HG03175 (cell line): ENCODE measurements around the gene TPRG1L.
"Not testable (repeated sequence)": the region's sequence is repeated elsewhere in the genome, so short reads cannot be mapped to it uniquely, and the experiment has no call there.

ENCODE experiments used
- ATAC-seq: cut with Tn5 transposase; IDR thresholded peaks from one replicate; pipeline ENCODE4 v1.9.1; 2021; ENCODE audit warnings: mild to moderate bottlenecking, moderate library complexity; ENCODE audit not compliant: unreplicated experiment

TPRG1L gene

GRCh38 chr1:3624200-3625136 lies at the start of gene TPRG1L:
Gene TPRG1L, plus strand, starts transcription at chr1:3625015. Its CDS starts 58 bp downstream, at chr1:3625073.
- peak; percentile 95 for ATAC-seq

- not testable (repeated sequence) for ATAC-seq
Measured at GRCh38 chr1:3575515-3575914, 49.3 kb upstream of the TPRG1L start.

GRCh38 chr1:3575993-3576392 lies 48.8 kb upstream of the TPRG1L start:
- no peak for ATAC-seq

DNA sequence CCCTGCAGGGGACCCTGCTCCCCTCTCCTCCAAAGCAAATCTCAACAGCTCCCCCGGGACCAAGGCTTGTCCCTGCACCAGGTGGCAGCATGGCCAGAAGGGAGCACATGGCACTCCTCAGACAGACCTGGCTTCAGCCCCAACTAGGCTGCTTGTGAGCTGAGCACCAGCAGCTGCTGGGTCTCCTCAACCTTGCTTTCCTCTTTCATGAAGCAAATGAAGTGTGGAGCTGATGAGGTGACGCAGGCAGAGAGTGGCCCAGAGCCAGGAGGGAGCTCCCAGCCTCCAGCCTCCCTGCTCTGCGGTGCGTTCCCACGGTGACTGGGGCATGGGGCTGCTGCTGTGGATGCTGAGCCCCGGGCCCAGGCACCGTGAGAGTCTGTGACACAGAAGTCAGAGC lies 47.5 kb upstream of the TPRG1L start:
- ATAC-seq = no peak

GRCh38 chr1:3577711-3578432 lies 46.9 kb upstream of the TPRG1L start:
- no peak for ATAC-seq

DNA sequence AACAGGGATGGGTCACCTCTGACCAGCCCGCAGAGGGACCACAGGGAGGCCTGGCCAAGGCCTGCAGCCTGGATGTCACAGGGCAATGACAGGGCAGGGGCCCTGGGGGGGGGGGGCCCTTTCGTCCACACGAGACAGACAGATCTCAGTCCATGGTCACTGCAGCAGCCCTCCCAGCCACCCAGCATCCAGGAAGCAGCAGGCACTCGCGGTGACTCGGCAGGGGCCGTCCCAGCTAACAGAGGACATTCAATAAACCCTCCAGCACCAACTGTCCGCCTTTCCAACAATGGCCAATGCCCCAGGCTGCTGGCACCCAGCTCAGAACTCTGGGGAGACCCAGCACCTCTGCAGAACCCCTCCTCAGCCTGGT lies 46.4 kb upstream of the TPRG1L start:
- ATAC-seq = no peak

DNA sequence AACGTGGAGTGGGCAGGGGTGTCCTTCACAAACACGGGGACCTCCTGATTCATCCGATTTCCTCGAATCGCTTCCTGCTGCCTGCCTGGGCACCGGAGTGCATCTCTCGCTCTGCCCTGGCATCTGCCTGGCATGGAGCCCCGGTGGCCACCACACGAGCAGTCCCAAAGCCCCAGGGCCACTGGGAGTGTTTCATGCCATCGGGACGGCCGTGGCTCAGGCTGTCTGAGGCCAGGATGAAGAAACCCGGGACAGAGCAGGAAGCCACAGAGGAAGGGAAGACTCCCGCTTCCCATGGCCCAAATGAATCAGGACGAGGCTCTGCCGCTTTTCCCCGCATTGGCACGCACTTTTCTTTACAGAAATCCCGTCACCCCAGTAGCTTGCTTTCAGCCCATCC lies 45.9 kb upstream of the TPRG1L start:
- ATAC-seq = no peak

- ATAC-seq = no peak
Measured at GRCh38 chr1:3579626-3580025, 45.2 kb upstream of the TPRG1L start.

DNA sequence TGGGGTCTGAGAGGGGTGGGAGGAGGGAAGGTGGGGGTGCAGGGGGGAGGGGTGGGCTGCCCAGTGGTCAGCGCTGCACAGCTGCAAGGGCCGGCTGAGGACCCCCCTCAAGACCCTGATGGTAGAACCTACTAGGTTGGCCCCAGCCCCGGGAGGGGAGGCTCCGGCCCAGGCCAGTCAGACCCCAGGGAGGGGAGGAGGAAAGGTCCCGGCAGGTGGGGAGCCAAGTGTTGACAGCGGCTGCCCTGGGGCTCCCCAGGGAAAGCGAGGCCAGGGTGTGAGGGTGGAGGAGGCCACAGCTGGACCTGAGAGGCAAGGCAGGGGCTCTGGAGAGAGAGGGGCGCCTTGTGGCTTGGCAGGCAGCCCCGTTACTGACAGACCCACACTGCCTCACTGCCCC lies 44.6 kb upstream of the TPRG1L start:
- no peak for ATAC-seq

GRCh38 chr1:3581296-3582036 lies 43.3 kb upstream of the TPRG1L start:
- no peak for ATAC-seq

DNA sequence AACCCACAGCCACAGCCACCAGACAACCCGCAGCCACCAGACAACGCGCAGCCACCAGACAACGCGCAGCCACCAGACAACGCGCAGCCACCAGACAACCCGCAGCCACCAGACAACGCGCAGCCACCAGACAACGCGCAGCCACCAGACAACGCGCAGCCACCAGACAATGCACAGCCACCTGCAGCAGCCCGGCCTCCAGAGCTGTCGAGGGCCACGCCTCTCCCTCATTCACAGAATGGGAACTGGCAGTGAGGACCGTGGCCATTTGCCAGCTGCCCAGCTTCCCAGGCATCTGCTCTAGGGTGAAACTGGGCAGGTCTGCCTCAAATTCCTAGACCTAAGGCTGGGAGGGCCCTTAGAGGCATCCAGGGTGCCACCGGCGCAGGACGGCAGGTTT lies 41.1 kb upstream of the TPRG1L start:
- ATAC-seq = not testable (repeated sequence)

GRCh38 chr1:3584915-3585314 lies 39.9 kb upstream of the TPRG1L start:
- no peak for ATAC-seq

GRCh38 chr1:3585353-3585868 lies 39.4 kb upstream of the TPRG1L start:
- not testable (repeated sequence) for ATAC-seq

DNA sequence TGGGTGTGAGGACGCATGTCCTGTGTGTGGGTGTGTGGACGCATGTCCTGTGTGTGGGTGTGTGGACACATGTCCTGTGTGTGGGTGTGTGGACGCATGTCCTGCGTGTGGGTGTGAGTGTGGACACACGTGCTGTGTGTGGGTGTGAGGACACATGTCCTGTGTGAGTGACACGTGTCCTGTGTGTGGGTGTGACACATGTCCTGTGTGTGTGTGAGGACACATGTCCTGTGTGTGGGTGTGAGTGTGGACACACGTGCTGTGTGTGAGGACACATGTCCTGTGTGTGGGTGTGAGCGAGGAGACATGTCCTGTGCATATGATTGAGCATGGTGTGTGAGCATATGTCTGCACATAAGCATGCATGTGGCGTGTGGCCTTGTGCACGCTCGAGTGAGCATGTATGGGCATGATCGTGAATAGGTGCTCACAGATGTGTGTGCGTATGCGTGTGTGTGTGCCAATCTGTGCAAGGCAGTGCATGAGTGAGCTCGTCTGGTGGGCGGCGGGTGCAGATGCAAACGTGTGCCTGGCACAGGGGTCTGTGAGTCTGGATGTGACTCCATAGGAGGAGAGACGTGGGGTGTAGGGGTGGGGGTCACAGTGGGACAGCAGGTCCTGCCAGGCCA lies 38.8 kb upstream of the TPRG1L start:
- no peak for ATAC-seq

DNA sequence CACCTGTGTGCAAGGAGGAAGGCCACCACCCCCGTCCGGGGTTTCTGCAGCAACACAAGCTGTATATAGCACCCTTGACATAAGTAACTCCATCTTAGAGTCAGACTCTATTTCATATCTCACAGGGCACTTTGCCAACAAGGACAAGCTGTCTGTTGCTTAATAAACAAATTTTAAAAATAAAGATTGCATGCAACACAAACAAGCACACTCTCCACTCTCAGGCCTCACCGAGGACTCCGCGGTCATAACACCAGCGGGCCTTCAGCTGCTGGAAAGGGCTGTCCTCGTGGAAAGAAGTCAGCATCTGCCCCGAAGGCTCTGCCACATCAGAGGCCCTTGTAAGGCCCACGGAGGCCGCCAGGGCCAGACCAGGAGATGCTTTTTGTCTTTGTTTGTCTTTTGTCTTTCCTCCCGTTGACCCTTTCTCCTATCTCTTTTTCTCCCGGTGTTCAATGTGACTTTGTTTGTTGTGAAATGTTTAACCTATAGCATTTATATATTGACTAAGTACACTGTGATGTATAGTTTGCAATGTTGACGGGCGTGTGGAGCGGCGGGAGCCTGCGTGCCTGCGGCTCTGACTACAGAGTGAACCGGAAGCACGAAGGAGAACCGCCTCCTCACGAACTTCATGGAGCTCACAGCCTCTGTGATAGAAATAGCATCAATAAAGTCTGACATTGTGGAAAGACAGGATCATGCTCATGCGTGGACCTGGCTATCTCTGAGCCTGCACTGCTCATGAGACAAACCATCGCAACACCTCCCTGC lies 37.6 kb upstream of the TPRG1L start:
- ATAC-seq = no peak

DNA sequence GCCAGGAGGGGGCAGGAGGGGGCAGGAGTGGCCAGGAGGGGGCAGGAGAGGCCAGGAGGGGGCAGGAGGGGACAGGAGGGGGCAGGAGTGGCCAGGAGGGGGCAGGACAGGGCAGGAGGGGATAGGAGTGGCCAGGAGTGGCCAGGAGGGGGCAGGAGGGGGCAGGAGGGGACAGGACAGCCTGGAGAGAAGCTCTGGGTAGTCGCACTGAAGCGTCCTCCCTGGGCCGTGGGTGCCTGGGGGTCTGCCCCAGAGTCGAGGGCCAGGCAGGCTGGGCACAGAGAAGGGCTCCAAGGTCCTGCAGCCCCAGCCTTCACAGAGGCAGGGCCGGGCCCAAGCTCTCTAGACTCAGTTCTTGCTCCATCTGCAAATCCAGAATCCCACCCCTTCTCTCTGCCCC lies 36.4 kb upstream of the TPRG1L start:
- ATAC-seq = no peak

DNA sequence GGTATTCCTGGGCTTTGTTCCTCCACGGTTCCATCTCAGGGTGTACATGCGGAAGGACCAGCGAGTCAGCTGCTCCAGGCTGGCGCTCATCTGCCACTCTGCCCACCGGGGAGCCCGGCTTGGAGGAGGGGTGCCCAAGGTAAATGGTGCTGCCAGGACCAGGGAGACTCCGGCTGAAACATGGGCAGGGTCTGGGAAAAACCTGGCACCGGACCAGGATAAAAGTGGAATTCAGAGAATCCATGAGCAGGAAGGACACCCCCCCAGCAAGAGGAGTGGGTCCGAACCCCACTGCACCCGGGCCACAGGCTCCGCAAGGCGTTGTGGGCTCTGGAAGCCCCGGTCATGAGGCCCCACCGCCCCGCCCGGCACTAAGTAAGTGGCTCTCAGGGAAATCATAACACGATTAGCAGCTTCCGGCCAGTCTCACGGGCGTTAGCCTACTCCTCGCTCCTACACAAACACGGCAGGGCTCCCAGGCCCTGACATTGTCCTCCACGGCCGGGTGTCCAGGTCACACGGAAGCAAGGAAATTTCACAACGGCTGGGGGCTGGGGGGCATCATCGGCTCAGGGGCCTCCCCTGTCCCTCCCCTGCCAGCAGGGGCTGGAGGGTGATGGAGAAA lies 34.6 kb upstream of the TPRG1L start:
- no peak for ATAC-seq

GRCh38 chr1:3590951-3591865 lies 33.6 kb upstream of the TPRG1L start:
- ATAC-seq = no peak
